ENCODE results near the gene SEC16A. TPM values are rescaled to one million over a fixed set of nuclear protein-coding genes. Genes with fewer than 3 reads are reported as not detected.

Gene SEC16A
- total RNA-seq, 4 donors from 2014 or later = 31.2 to 49.1 (median 38.6) TPM

DNA sequence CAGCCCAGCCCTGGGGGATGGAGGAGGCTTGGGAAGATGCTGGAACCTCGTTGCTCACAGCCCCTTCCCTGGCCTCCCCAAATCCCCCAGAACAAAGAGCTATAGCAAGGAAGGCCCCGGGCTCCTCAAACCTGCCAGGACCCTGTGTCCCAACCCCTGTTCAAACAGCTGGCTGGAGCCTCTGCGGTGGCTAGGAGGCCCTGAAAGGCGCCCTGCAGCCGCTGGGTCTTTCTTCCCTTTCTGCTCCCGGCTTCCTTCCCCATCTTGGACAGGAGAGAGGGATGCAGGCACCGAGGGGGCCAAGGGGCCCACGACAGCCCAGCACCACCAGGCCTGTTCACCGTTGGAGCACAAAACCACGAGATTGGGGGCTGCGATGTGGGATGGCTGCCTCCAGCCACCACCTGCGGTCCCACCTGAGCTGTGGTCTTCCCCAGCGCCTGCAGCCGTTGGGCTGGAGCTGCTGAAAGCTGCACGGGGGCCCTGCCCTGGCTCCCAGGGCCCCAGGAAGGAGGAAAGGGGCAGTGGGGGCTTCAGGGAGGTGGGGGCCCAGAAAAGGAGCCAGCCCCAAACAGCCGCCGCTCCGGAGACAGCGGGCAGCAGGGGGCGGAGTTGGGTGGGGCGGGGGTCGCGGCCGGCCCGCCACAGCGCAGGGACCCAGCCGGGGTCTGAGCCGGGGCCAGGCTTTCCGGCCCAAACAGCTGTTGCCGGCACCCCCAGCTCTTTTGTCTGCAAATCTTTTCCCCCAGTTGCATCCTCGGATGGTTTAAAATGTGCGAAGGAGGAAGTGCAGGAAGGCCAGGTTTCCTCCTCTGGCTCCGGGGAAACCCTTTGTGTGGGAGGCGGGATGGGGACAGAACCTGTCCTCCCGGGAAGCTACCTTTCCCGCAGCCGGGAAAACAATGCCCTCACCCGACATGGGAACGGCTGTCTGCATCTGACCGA is 46.9 kb upstream of the SEC16A start:
- TF ChIP-seq POLR2A (IDR thresholded peaks at IDR 0.05) = no peak
- TF ChIP-seq, protein P1, sequence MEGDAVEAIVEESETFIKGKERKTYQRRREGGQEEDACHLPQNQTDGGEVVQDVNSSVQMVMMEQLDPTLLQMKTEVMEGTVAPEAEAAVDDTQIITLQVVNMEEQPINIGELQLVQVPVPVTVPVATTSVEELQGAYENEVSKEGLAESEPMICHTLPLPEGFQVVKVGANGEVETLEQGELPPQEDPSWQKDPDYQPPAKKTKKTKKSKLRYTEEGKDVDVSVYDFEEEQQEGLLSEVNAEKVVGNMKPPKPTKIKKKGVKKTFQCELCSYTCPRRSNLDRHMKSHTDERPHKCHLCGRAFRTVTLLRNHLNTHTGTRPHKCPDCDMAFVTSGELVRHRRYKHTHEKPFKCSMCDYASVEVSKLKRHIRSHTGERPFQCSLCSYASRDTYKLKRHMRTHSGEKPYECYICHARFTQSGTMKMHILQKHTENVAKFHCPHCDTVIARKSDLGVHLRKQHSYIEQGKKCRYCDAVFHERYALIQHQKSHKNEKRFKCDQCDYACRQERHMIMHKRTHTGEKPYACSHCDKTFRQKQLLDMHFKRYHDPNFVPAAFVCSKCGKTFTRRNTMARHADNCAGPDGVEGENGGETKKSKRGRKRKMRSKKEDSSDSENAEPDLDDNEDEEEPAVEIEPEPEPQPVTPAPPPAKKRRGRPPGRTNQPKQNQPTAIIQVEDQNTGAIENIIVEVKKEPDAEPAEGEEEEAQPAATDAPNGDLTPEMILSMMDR (IDR thresholded peaks at IDR 0.05) = no peak
- H3K4me3 ChIP-seq = peak overlapping the region in 1 of 4 donors; percentile 12
- H3K9me3 ChIP-seq = no peaks in the 10 kb centered on the region
- intact Hi-C loops (cut with DNase I) = no loop called here
- H3K27ac ChIP-seq = peak overlapping the region in 3 of 4 donors; percentile 42 to 82 (median 65)
- 45 to 54% methylated on average over 8 to 12 of the region's 40 CpGs for WGBS, 2 donors
- no peak for DNase-seq
- peaks cover 0 to 22% (median 0%) of the 10 kb centered on the region in 3 donors for H3K36me3 ChIP-seq
- peaks cover 65 to 100% (median 92%) of the 10 kb centered on the region in 3 donors for H3K4me1 ChIP-seq
- no peaks in the 10 kb centered on the region for H3K27me3 ChIP-seq

DNA sequence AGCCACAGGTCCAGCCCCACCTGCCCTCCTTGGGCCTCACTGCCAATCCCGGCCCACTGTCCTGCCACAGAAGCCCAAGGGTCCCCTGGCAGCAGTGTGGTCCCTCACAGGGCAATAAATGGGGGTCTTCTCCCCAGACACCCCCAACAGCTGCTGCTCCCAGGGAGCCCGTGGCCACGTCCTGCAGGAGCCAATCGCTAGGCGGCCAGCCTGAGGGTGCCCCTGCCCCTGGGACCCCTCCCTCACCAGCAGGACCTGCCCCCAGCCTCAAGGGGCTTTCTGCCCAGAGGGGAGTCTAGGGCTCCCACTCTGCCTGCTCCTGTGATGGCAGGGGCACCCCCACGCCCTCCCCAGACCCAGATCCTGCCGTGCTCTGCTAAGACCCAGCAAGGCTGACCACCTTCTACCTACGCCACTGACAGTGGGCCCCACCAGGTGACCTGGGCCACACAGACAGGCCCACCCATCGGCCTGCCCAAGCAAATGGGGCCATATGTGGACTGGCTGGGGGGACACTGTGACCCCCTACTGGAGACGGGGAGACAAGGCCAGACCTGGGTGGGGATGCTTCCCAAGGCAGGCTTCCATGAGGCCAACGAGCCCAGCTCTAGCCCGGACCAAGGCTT is 46.0 kb upstream of the SEC16A start:
- intact Hi-C loops (cut with DNase I) = no loop called here
- no peak for DNase-seq
- TF ChIP-seq, protein P1 (IDR thresholded peaks at IDR 0.05) = no peak
- no peak for TF ChIP-seq POLR2A (IDR thresholded peaks at IDR 0.05)
- no CpG with 5 or more reads among the region's 12 CpGs for WGBS, 2 donors
- no peaks in the 10 kb centered on the region for H3K9me3 ChIP-seq
- peak overlapping the region in 3 of 4 donors; percentile 42 to 82 (median 65) for H3K27ac ChIP-seq
- H3K4me1 ChIP-seq = peaks cover 55 to 96% (median 83%) of the 10 kb centered on the region in 3 donors
- H3K27me3 ChIP-seq = no peaks in the 10 kb centered on the region
- peaks cover 0 to 16% (median 2%) of the 10 kb centered on the region in 3 donors for H3K36me3 ChIP-seq
- no peak overlapping the region for H3K4me3 ChIP-seq

- no peaks in the 10 kb centered on the region for H3K9me3 ChIP-seq
- peaks cover 0 to 19% (median 7%) of the 10 kb centered on the region in 3 donors for H3K36me3 ChIP-seq
- 44 to 58% methylated on average over 9 to 19 of the region's 34 CpGs for WGBS, 2 donors
- peaks cover 48 to 92% (median 75%) of the 10 kb centered on the region in 3 donors for H3K4me1 ChIP-seq
- no peak for DNase-seq
- H3K4me3 ChIP-seq = no peak overlapping the region
- intact Hi-C loops (cut with DNase I) = no loop called here
- TF ChIP-seq, protein P1 (IDR thresholded peaks at IDR 0.05) = no peak
- TF ChIP-seq POLR2A (IDR thresholded peaks at IDR 0.05) = no peak
- H3K27me3 ChIP-seq = no peaks in the 10 kb centered on the region
- H3K27ac ChIP-seq = peak overlapping the region in 3 of 4 donors; percentile 44 to 82 (median 69)
Observed at GRCh38 chr9:136527721-136528710, 45.2 kb upstream of the SEC16A start.

GRCh38 chr9:136527131-136527530 is 44.3 kb upstream of the SEC16A start:
- DNase-seq = no peak
- TF ChIP-seq, protein P1 (IDR thresholded peaks at IDR 0.05) = no peak
- Histone ChIP-seq H3K36me3 (peaks cover 0 to 28% (median 14%) of the 10 kb centered on the region in 3 donors), H3K27ac (peak overlapping the region in 3 of 4 donors; percentile 44 to 69 (median 63)), H3K4me3 (no peak overlapping the region), H3K4me1 (peaks cover 41 to 91% (median 66%) of the 10 kb centered on the region in 3 donors), H3K9me3 (no peaks in the 10 kb centered on the region), H3K27me3 (no peaks in the 10 kb centered on the region)
- 81 to 96% methylated on average over 5 to 8 of the region's 20 CpGs for WGBS, 2 donors
- intact Hi-C loops (cut with DNase I) = no loop called here
